ENCODE data around the gene ADAMTS14.

- TF ChIP-seq CTCF (IDR thresholded peaks at IDR 0.05; ENCODE audit: low read depth, low read length, poor library complexity, severe bottlenecking): no peak
- TF ChIP-seq EZH2phosphoT487 (IDR thresholded peaks at IDR 0.05; ENCODE audit: borderline replicate concordance, low read length): no peak
Measured at GRCh38 chr10:70752571-70752970, 80.3 kb downstream of the ADAMTS14 start.

All from DOHH2 (cell line).